ENCODE data around the gene PRKAB1.
A peak's percentile ranks its signal among the peaks of the same experiment; 100 is the strongest.

The PRKAB1 gene

GRCh38 chr12:119659289-119659897, 8.5 kb upstream of the PRKAB1 start:
- no peaks in the 10 kb centered on the region for H3F3A ChIP-seq (ENCODE audit: insufficient read depth, low read length)
- no peaks in the 10 kb centered on the region for H3K4me1 ChIP-seq (ENCODE audit: low read length)
- no peak overlapping the region for H2AFZ ChIP-seq (ENCODE audit: low read length)
- no peaks in the 10 kb centered on the region for H3K36me3 ChIP-seq (replicated peaks; ENCODE audit: insufficient read depth, low read length)
- no peaks in the 10 kb centered on the region for H3K79me2 ChIP-seq (ENCODE audit: low read length)
- no peak overlapping the region for H3K4me3 ChIP-seq (ENCODE audit: low read length)
- H3K27ac ChIP-seq (ENCODE audit: low read length) = no peak overlapping the region
- peak; percentile 64 for TF ChIP-seq CTCF (IDR thresholded peaks at IDR 0.05; ENCODE audit: low read length)
- no peak for TF ChIP-seq EZH2 (optimal IDR thresholded peaks at IDR 0.05; ENCODE audit: low read depth, low read length)
- no peak for TF ChIP-seq EZH2phosphoT487 (IDR thresholded peaks at IDR 0.05; ENCODE audit: low read length)
- DNase-seq = peak; percentile 26
- no peak overlapping the region for H3K4me2 ChIP-seq (ENCODE audit: low read depth, low read length)
- no peaks in the 10 kb centered on the region for H4K20me1 ChIP-seq (ENCODE audit: insufficient read depth, low read length)
- H3K27me3 ChIP-seq (replicated peaks; ENCODE audit: insufficient read depth, low read length) = no peaks in the 10 kb centered on the region
- no peak overlapping the region for H3K9ac ChIP-seq (ENCODE audit: low read length)
- H3K9me2 ChIP-seq (replicated peaks; ENCODE audit: insufficient read depth, low read length) = no peaks in the 10 kb centered on the region
- H3K9me3 ChIP-seq (replicated peaks; ENCODE audit: insufficient read depth, low read length) = no peaks in the 10 kb centered on the region

DNA sequence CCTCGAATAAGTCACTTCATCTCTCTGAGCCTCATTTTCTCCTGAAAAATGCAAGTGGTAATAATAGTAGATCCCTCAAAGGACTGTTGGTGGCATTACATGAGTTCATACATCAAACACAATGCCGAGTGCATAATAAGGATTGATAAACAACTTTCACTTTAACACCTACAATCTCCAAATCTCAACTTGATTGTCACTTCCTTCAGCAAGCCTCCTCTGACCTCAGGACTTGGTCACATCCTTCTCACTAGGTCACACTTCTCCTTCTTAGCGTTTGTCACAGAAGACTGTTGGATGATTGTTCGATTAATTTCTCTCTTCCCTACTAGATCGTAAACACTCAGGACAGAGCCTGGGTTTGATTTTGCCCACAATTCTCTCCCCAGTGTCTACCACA, 7.9 kb upstream of the PRKAB1 start:
- H3K27me3 ChIP-seq (replicated peaks; ENCODE audit: insufficient read depth, low read length) = no peaks in the 10 kb centered on the region
- H4K20me1 ChIP-seq (ENCODE audit: insufficient read depth, low read length) = no peaks in the 10 kb centered on the region
- no peak overlapping the region for H3K27ac ChIP-seq (ENCODE audit: low read length)
- no peaks in the 10 kb centered on the region for H3K9me3 ChIP-seq (replicated peaks; ENCODE audit: insufficient read depth, low read length)
- H3K4me2 ChIP-seq (ENCODE audit: low read depth, low read length) = no peak overlapping the region
- H3K9ac ChIP-seq (ENCODE audit: low read length) = no peak overlapping the region
- no peak overlapping the region for H3K4me3 ChIP-seq (ENCODE audit: low read length)
- TF ChIP-seq EZH2phosphoT487 (IDR thresholded peaks at IDR 0.05; ENCODE audit: low read length) (no peak), EZH2 (optimal IDR thresholded peaks at IDR 0.05; ENCODE audit: low read depth, low read length) (no peak), CTCF (IDR thresholded peaks at IDR 0.05; ENCODE audit: low read length) (no peak)
- DNase-seq = no peak
- no peaks in the 10 kb centered on the region for H3K9me2 ChIP-seq (replicated peaks; ENCODE audit: insufficient read depth, low read length)
- no peak overlapping the region for H2AFZ ChIP-seq (ENCODE audit: low read length)
- no peaks in the 10 kb centered on the region for H3K4me1 ChIP-seq (ENCODE audit: low read length)
- H3F3A ChIP-seq (ENCODE audit: insufficient read depth, low read length) = no peaks in the 10 kb centered on the region
- H3K79me2 ChIP-seq (ENCODE audit: low read length) = no peaks in the 10 kb centered on the region
- H3K36me3 ChIP-seq (replicated peaks; ENCODE audit: insufficient read depth, low read length) = no peaks in the 10 kb centered on the region

DNA sequence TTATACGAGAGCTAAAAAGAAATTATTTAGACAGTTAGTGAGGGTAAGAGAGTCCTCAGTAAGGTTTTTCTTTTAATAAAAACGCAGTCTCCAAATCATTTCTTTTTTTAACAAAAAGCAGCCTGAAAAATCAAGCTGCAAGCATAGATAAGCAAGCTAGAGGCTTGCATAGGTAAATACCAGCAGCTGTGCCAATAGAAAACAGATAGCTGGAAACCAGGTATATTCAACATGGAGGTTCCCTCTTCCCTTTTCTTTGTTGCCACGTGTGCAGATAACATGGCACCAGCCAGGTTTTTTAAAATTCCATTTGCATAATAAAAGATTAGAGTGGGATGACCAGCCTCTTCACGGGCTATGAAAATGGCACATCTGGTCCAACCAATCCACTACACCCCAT, 6.1 kb upstream of the PRKAB1 start:
- Histone ChIP-seq H2AFZ (ENCODE audit: low read length) (no peak overlapping the region), H3K79me2 (ENCODE audit: low read length) (no peaks in the 10 kb centered on the region), H3K4me2 (ENCODE audit: low read depth, low read length) (no peak overlapping the region), H3K4me3 (ENCODE audit: low read length) (no peak overlapping the region), H3K27me3 (replicated peaks; ENCODE audit: insufficient read depth, low read length) (no peaks in the 10 kb centered on the region), H3K4me1 (ENCODE audit: low read length) (no peaks in the 10 kb centered on the region), H3K27ac (ENCODE audit: low read length) (no peak overlapping the region), H3F3A (ENCODE audit: insufficient read depth, low read length) (no peaks in the 10 kb centered on the region), H4K20me1 (ENCODE audit: insufficient read depth, low read length) (no peaks in the 10 kb centered on the region), H3K9me2 (replicated peaks; ENCODE audit: insufficient read depth, low read length) (no peaks in the 10 kb centered on the region), H3K9me3 (replicated peaks; ENCODE audit: insufficient read depth, low read length) (no peaks in the 10 kb centered on the region), H3K36me3 (replicated peaks; ENCODE audit: insufficient read depth, low read length) (no peaks in the 10 kb centered on the region), H3K9ac (ENCODE audit: low read length) (no peak overlapping the region)
- no peak for DNase-seq
- TF ChIP-seq EZH2phosphoT487 (IDR thresholded peaks at IDR 0.05; ENCODE audit: low read length) = no peak

DNA sequence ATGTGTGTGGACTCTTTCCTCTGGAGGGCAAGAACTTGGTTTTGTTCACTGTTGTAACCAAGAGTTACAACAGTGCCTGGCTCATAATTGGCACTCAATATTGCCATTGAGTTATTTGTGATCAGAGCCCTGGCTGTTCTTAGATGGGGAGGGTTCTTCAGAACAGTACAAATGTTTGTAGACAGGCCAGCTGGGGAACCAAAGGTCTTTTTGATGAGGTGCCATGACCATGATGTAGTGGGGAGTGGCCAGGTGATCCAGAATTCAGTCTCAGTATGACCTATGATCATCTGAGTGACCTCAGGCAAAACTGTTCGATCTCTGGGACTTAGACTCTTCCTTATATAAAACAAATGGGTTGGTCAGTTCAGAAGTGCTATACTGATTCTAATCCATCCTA, 3.3 kb upstream of the PRKAB1 start:
- Histone ChIP-seq H3K36me3 (replicated peaks; ENCODE audit: insufficient read depth, low read length) (no peaks in the 10 kb centered on the region), H3K9ac (ENCODE audit: low read length) (no peak overlapping the region), H3K27ac (ENCODE audit: low read length) (no peak overlapping the region), H3K9me2 (replicated peaks; ENCODE audit: insufficient read depth, low read length) (no peaks in the 10 kb centered on the region), H3K79me2 (ENCODE audit: low read length) (peaks cover 9% of the 10 kb centered on the region), H3K9me3 (replicated peaks; ENCODE audit: insufficient read depth, low read length) (no peaks in the 10 kb centered on the region), H3K4me2 (ENCODE audit: low read depth, low read length) (no peak overlapping the region), H3F3A (ENCODE audit: insufficient read depth, low read length) (peaks cover 4% of the 10 kb centered on the region; the same call in 1 of the 2 replicates), H4K20me1 (ENCODE audit: insufficient read depth, low read length) (no peaks in the 10 kb centered on the region), H3K4me1 (ENCODE audit: low read length) (0 out of 2 replicates have a peak, but pooled peaks cover 4% of the 10 kb centered on the region), H3K27me3 (replicated peaks; ENCODE audit: insufficient read depth, low read length) (no peaks in the 10 kb centered on the region), H2AFZ (ENCODE audit: low read length) (no peak overlapping the region), H3K4me3 (ENCODE audit: low read length) (no peak overlapping the region)
- no peak for DNase-seq
- TF ChIP-seq EZH2phosphoT487 (IDR thresholded peaks at IDR 0.05; ENCODE audit: low read length) (no peak), EZH2 (optimal IDR thresholded peaks at IDR 0.05; ENCODE audit: low read depth, low read length) (no peak), CTCF (IDR thresholded peaks at IDR 0.05; ENCODE audit: low read length) (no peak)
